ENCODE measurements around the gene ORAI3. TPM values are rescaled to one million over a fixed set of nuclear protein-coding genes. Genes with fewer than 3 reads are reported as not detected.

The ORAI3 gene
- total RNA-seq, 1 experiment from 2014 or later, result 5.7 TPM

DNA sequence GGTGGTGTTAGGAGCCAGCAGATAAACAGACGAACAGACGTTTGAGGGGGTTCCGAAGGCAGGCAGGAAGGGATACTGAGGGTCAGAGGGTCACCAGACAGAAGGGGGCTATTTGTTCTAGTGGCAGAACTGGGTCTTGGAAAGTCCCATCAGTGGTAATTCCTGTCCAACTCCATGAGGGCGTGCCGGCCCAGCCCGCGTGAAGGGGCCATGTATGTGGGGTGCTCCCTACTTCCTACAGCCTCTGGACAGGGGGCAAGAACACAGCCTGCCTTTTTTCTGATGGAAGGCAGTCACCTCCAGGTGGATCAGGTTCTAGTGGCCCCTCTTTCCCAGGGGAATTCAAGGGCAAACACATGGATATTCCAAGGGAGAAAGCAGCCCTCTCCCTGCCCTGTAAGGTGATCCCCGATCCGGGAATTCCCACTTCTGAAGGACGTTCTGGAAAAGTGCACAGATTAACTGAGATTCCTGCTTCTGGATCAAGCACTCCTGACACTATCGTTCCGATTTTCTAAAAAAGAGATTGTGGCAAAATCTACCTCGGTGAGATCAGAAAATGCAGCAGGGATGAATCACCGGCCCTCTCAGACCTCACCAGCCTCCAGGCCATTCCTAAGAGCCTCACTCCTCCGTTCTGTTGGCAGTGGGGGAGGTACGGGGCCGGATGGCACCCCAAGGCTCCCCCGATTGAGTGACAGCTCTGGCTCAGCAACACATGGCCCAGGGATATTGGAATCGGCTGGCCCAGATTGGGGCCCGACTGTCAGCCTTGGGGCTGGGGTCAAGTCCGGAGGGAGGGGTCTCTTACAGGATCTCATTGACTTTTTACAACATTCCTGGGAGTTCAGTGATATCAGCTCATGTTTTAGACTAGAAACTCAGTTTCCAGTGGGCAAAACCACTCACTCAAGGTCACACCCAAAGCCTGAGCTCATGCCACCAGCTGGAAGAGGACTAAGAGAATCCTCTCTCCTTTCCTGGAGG is 49.1 kb downstream of the ORAI3 start:
- H3K9ac ChIP-seq (ENCODE audit: low read length), result peak overlapping the region; percentile 76
- peak overlapping the region; percentile 80 for H2AFZ ChIP-seq (ENCODE audit: low read length)
- TF ChIP-seq, protein P1, sequence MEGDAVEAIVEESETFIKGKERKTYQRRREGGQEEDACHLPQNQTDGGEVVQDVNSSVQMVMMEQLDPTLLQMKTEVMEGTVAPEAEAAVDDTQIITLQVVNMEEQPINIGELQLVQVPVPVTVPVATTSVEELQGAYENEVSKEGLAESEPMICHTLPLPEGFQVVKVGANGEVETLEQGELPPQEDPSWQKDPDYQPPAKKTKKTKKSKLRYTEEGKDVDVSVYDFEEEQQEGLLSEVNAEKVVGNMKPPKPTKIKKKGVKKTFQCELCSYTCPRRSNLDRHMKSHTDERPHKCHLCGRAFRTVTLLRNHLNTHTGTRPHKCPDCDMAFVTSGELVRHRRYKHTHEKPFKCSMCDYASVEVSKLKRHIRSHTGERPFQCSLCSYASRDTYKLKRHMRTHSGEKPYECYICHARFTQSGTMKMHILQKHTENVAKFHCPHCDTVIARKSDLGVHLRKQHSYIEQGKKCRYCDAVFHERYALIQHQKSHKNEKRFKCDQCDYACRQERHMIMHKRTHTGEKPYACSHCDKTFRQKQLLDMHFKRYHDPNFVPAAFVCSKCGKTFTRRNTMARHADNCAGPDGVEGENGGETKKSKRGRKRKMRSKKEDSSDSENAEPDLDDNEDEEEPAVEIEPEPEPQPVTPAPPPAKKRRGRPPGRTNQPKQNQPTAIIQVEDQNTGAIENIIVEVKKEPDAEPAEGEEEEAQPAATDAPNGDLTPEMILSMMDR (conservative IDR thresholded peaks at IDR 0.05; ENCODE audit: low read depth, low read length), result no peak
- TF ChIP-seq EZH2 (IDR thresholded peaks at IDR 0.05; ENCODE audit: low read length, unreplicated experiment) (no peak), EZH2phosphoT487 (IDR thresholded peaks at IDR 0.05; ENCODE audit: borderline replicate concordance, low read length) (no peak)
- peak; percentile 54 for ATAC-seq
- peak overlapping the region; percentile 83 for H3K4me3 ChIP-seq (ENCODE audit: low read length)
- H4K20me1 ChIP-seq (ENCODE audit: low read length), result no peaks in the 10 kb centered on the region
- no peaks in the 10 kb centered on the region for H3K36me3 ChIP-seq (ENCODE audit: low read depth, low read length)
- BruUV-seq (replicated peaks), result TSS peak; percentile 88
- peak overlapping the region; percentile 86 for H3K27ac ChIP-seq (ENCODE audit: low read length)
- peak overlapping the region; percentile 100 for H3K4me2 ChIP-seq (ENCODE audit: low read length)
- peak; percentile 75 for DNase-seq
- H3K9me3 ChIP-seq (ENCODE audit: low read length), result no peaks in the 10 kb centered on the region
- no peaks in the 10 kb centered on the region for H3K27me3 ChIP-seq (ENCODE audit: low read length)
- H3K4me1 ChIP-seq (ENCODE audit: insufficient read depth, low read length), result peaks cover 31% of the 10 kb centered on the region
- intact Hi-C loops (cut with micrococcal nuclease), result loop anchor here (5.0 kb wide), 2 partner anchors 34 to 74 kb away; partner anchors contain the start of genes STX4, ZNF646 and ZNF668
- CTCF ChIA-PET, result no interaction called here
- H3K79me2 ChIP-seq (ENCODE audit: low read length), result no peaks in the 10 kb centered on the region
- POLR2A ChIA-PET (ENCODE audit: unreplicated experiment), result no interaction called here
- no peaks in the 10 kb centered on the region for H3F3A ChIP-seq (ENCODE audit: low read length, unreplicated experiment)
- no peaks in the 10 kb centered on the region for H3K9me2 ChIP-seq (replicated peaks; ENCODE audit: low read length)

DNA sequence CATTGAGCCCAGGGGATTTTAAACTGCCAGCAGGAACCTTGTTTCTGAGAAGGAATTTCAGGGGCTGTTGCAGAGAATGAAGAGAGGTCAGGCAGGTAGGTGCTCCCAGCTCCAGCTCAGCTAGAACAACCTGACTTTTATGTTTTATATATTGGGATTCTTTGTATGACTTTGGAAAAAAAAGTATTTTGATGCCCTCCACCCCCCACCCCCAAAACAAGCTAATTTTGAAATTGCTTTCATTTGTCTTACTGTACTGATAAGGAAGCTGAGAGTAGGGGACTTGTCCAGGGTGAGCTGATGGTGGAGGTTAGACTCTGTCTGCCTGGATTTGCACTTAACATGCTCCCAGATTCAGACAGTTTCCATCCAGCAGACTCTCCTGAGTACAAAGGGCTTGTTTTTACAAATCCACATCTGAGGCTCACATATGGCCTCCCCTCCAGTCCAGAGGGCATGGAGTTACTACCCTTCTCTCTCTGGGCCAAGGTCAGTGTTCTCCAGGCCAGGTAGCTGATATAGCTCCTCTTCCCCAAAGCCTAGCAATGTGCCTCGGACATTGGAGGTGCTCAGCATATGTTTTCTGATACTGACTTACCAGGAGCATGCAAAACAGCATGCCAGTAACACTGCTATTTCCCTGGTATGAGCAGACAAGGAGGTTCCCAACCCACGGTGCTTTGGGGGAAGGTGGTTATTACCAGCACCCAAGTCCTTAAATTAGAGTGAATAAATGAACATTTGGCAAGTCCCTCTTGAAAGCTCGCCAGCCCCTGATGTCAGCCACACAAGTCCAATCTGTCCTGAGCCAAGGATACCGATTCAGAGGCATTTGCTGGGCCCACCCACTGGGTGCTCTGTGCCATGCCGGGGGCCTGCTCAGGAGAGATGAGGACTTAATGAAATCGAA is 50.2 kb downstream of the ORAI3 start:
- Histone ChIP-seq H4K20me1 (ENCODE audit: low read length) (no peaks in the 10 kb centered on the region), H2AFZ (ENCODE audit: low read length) (no peak overlapping the region), H3K27ac (ENCODE audit: low read length) (peak overlapping the region; percentile 86), H3K4me1 (ENCODE audit: insufficient read depth, low read length) (peaks cover 31% of the 10 kb centered on the region), H3K4me3 (ENCODE audit: low read length) (no peak overlapping the region), H3F3A (ENCODE audit: low read length, unreplicated experiment) (no peaks in the 10 kb centered on the region), H3K79me2 (ENCODE audit: low read length) (no peaks in the 10 kb centered on the region), H3K9ac (ENCODE audit: low read length) (no peak overlapping the region), H3K9me3 (ENCODE audit: low read length) (no peaks in the 10 kb centered on the region), H3K4me2 (ENCODE audit: low read length) (peak overlapping the region; percentile 100), H3K27me3 (ENCODE audit: low read length) (no peaks in the 10 kb centered on the region), H3K9me2 (replicated peaks; ENCODE audit: low read length) (no peaks in the 10 kb centered on the region), H3K36me3 (ENCODE audit: low read depth, low read length) (no peaks in the 10 kb centered on the region)
- BruUV-seq (replicated peaks), result no TSS peak
- intact Hi-C loops (cut with micrococcal nuclease), result loop anchor here (5.0 kb wide), 2 partner anchors 33 to 73 kb away; partner anchors contain the start of genes STX4, ZNF646 and ZNF668
- ATAC-seq, result no peak
- no peak for DNase-seq
- CTCF ChIA-PET, result no interaction called here
- POLR2A ChIA-PET (ENCODE audit: unreplicated experiment), result no interaction called here
- TF ChIP-seq, protein P1 (conservative IDR thresholded peaks at IDR 0.05; ENCODE audit: low read depth, low read length), result no peak
- TF ChIP-seq EZH2 (IDR thresholded peaks at IDR 0.05; ENCODE audit: low read length, unreplicated experiment) (no peak), EZH2phosphoT487 (IDR thresholded peaks at IDR 0.05; ENCODE audit: borderline replicate concordance, low read length) (no peak)
